Measurements from ENCODE around the gene HTR3A.

The HTR3A gene

DNA sequence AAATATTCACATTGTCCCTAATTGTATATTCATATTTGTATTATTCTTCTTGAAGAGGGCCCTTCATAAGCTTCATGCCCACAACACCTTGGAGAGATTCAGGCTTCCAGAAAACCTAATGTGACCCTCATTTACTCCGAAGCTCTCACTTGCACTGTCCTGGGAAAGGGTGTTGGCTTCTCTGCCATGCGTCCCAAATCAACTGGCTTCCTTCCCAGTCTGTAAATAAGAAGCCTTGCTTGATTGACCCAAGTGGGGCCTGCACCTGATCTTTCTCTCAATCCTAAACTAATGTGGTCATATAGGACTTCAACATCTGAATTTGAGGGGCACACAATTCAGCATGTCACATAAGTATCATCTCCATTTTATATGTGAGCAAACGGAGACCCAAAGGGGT, 44.1 kb downstream of the HTR3A start:
- no peak for DNase-seq (ENCODE audit: low read depth)

DNA sequence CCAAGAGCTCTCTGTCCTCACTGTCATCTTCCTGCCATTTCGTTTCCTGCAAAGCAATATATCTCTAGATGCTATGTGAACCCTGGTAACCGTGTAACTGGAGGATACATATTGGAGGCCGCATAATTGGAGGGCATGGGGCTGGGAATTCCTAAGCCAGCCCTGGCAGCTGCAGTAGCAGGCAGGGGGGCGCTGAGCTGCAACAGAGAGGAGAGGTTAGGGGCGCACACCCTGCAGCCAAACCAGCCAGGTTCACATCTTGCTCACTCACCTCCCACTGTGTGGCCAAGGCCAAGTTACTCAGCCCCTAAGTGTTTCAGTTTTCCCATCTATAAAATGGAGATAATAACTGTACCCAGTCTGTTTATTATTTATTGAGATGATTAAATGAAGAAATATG, 44.7 kb downstream of the HTR3A start:
- DNase-seq (ENCODE audit: low read depth): no peak

DNA sequence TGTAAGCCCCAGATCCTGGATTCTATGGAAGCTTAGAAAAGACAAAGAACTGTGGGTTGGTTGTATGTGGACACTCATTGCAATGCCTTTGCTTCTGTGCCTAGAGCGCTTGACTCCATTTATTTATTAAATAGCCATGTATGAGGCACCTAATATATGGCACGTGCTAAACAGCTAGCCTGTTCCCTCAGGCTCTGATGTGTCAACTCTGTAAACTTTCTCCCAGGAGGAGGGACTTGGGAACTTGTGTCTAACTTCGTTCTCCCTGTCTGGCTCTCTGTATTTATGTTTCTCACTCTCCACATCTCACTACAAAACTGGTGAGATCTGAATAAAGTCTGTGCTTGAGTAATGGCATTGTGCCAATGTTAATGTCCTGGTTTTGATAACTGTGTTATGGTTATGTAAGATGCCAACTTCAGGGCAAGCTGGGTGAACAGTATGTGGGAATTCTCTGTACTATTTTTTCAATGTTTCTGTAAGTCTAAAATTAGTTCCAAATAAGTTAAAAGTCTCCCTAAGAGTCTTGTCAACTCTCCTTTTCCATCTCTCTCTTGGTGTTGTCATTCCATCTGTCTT, 50.5 kb downstream of the HTR3A start:
- DNase-seq (ENCODE audit: low read depth): no peak

DNA sequence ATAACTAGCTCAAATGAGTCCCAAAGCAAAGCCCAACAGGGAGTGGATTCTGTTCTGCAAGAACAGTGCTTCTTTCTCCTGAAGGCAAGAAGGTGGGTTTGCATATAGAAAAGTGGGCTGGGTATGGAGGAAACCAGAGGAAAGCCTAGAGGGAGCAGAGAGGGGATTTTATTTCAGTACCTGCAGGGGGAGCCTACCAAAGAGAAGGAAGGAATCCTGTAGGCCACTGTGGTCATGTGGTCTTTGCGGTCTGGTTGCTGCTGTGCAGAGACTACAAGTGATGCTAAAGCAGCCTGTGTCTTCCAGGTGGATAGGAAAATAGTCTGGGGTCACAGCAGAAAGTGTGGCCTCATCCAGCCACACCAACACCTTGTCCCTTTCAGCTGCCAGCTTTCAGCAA, 51.4 kb downstream of the HTR3A start:
- DNase-seq (ENCODE audit: low read depth): peak; percentile 4

DNA sequence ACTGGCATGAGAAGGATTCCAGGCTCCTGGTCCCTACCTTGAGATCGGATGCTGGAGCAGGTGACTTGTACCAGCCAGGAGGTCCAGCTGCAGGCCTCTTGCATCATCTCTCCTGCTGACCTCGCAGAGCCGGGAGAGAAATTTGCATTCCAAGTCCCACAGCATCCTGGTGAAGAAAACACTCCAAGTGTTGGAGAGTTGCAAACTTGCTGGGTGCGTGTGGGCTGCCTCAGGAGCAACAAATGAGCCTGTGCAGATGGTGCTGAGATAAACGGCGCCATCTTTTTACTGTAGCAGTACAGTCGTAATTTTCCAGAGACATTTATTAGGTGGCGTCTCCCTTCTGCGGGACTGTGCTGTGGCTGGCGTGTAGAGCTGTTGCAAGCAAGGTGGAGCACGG, 52.5 kb downstream of the HTR3A start:
- DNase-seq (ENCODE audit: low read depth): no peak

DNA sequence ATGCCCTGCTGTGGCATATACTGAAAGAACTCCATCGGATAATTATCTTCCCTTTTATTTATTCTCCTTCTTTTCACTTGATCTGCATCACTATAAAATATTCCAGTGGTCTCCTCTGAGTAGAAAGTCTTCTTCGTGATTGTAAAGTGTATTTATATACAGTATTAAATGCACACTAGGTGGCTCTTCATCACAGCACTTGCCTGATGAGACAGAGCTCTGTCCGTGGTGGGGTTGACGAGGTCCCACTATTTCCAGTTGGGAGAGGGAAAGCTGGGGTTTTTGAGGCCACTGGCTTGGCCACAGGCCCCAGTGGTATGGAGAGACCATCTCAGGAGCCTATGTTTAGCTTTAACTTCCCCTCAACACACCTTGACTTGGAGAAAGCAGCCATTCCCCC, 53.0 kb downstream of the HTR3A start:
- no peak for DNase-seq (ENCODE audit: low read depth)

DNA sequence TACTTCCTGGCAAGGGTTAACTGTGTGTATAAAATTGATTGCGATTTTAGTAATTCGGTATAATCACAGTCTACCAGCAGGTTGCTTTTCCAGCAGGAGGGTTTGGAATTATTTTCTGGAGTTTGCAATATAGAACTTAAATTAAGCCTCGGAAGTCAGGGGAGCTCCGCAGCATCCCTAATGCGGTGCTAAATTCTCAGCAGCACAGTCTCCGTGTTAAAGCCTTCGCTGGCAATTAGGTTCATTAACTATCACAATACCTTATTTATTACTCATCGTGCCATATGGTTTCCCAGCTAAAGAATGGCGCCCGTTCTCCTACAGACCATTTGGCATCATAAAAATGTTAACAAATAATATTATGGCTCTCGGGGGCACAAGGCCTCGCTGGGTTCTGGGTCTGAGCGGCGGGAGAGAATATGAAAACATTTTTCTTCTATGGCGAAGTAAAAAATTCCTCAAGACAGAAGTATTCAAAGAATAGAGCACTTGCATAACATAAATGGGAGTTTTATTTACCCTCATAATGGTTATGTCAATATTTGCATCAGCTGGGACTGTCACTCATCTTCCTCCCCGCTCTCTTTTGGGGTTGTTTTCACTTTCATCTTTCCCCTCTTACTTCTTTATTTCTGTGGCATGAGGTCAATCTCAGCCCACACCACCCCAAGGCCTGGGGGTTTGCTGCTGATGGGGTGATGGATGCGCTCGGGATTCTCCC, 56.5 kb downstream of the HTR3A start:
- DNase-seq (ENCODE audit: low read depth): no peak

DNA sequence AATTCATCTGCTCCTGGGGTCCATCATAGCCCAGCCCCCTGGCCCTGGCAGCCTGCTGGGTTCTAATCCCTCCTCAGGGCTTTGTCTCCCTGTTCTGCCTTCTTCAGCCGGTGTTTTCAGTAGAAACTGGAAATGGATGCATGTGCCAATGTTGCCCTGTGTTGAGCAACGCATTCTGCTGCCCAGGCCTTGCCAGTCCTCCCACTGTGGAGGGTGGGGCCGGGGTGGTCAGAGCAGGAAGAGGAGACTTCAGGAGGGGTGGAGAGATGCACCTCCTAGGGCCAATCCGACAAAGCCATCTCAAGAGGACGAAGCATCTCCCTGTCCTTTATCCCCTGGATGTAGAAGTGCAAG, 57.0 kb downstream of the HTR3A start:
- DNase-seq (ENCODE audit: low read depth): no peak

DNA sequence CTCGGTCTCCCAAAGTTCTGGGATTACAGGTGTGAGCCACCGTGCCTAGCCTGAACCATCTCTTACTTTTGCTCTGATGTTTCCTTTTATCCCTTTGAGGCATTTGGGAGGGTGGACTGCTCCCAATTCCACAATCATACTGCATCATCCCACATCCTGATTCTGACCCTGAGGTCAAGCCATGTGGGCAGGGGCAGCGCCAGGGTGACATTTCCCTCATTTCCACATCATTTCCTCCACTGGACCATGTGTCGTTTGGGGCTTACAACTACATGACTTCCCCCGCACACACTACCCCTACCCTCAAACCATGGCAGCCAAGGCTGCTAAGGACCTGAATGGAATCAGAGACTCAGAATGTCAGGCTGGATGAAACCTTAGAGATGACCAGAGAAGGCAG, 58.2 kb downstream of the HTR3A start:
- DNase-seq (ENCODE audit: low read depth): no peak

DNA sequence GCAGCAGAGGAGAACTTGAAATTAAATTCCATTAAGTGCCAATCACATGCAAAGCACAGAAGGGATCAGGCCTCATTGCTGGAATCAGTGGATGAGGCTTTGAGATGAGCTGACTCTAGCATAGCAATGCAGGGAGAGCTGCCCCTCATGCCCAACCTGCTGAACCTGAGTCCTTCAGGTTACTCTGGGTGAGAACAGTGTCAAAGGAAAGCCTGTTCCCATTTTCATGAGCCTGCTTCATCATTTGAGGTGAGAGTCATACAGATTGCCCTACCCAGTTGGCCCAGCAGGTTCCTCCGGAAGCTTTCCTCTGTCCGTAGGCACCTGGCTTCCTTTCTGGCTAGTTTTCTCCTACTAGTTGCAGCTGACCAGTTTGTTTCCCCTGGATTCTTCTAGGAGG, 58.7 kb downstream of the HTR3A start:
- DNase-seq (ENCODE audit: low read depth): no peak

DNA sequence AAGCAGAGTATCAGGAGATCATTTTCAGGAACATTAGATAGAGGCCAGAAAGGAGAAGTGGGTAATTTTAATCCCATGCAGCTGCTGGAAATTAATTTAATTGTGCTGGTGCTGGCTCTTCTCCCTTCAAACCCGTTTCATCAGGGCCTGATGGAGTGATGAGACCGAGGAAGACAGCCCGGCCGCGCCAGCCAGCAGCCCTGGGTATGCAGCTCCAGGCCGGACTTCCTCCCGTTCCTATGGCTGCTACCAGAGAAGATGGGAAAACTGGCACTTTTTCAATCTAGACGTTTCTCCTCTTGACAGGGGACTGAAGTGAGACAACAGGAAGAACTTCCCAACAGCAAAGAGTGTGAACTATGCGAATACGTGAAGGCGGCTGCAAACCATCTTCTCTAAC, 60.0 kb downstream of the HTR3A start:
- DNase-seq (ENCODE audit: low read depth): no peak

DNA sequence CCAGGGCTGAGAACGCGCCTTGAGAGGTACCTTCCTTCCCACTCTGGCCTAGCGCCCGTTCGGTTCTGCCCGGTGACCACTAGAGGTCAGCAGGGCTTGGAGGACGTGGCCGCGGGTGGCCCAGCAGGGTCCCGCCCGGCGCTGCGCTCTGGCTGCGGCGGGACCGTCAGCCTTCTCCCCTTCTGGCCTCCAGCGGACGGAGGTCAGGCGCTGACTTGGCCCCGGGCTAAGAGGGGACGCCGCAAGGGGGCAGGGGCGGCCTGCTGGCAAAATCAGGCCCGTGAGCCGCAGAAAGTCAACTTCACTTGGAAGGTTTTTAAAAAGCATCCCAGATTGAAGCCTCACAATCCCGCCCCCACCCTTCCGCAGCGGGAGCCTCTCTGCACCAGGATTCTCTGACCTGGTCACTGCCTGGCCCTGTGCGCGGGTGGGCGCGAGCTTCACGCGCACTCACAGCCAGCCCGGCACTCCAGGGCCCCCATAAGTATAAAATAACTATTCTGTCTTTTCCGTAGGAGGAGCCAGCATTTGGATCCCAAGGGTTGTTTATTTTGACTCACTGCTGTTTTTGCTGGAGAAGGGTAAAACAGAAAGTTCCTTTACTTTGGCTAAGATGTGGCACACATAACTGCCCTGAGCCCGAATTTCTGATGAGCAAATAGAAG, 61.4 kb downstream of the HTR3A start:
- DNase-seq (ENCODE audit: low read depth): peak; percentile 51

DNA sequence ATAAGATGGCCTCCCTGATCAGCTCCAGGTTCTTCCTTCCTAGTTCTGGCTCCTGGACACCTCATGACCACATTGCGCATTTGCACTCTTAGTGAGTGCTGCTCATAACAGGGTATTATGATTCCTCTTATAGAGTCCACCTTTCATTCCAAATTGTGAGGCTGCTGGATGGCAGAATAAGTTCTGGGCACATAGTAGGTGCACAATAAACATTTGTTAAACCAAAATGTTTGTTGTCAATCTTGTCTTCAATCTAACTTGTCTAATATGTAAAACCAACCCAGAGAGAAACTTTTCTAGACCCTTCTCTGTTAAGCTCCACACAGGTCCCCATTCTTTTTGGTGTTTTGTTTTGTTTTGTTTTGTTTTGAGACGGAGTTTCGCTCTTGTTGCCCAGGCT, 62.0 kb downstream of the HTR3A start:
- DNase-seq (ENCODE audit: low read depth): no peak

DNA sequence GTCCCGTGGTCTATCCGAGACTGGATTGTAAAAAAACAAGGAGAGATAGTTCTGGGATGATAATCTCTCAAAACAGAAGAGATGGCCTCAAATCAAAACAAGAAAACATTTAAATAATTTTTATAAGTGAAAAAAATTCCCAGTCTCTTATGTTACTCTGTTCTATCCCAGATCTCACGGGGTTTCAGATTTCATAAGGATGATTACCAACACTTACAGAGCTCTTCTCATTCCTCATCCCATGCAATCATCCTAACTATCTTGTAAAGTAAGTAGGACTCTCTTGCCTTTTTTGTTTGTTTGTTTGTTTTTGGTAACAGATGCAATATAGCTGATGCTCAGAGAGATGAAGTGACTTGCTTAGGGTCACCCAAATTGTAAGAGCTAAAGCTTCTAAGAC, 64.6 kb downstream of the HTR3A start:
- DNase-seq (ENCODE audit: low read depth): no peak

All from stimulated activated CD8-positive, alpha-beta memory T cell treated with anti-CD3 and anti-CD28 coated beads, Interleukin-4, amount 100 ng/mL, for 24 hours (primary cell).